Pancreas (tissue), 10 donors: ENCODE measurements around the gene ADD2. TPM values are rescaled to one million over a fixed set of nuclear protein-coding genes. Genes with fewer than 3 reads are reported as not detected.

ENCODE experiments used
- ATAC-seq, 4 donors: fragments of 200-7000 bp; cut with Tn5 transposase; one replicate each; pipeline versions ENCODE4 v1.8.0 to v1.9.1; 2020; ENCODE audit warnings: mild to moderate bottlenecking in 4 of 4, moderate library complexity in 4 of 4
- DNase-seq, 6 donors: peaks; one replicate each; pipeline ENCODE4 v3.0.0-alpha.2; 2020
- FAIRE-seq: peaks from 2 replicates; lab custom pipeline; 2012; peaks lifted over from hg19 to GRCh38; lab: Jason Lieb, UNC
- H3K27ac ChIP-seq, 4 donors: fragments of 200-600 bp; sonication (generic); 1 replicate in 3 of 4; 2 replicates in 1 of 4; pipeline versions ENCODE4 v1.5.0 to v1.8.0; 2020
- H3K27me3 ChIP-seq, 4 donors: fragments of 200-600 bp; one replicate each; pipeline ENCODE4 v1.8.0; 2021
- H3K36me3 ChIP-seq, 3 donors: fragments of 200-600 bp; sonication (generic) in 1 of 3; one replicate each; pipeline versions ENCODE4 v1.5.0 to v1.8.0; 2020 to 2021
- H3K4me1 ChIP-seq, 3 donors: fragments of 200-600 bp; one replicate each; pipeline ENCODE4 v1.8.0; 2021
- H3K4me3 ChIP-seq, 4 donors: fragments of 200-600 bp; sonication (generic) in 2 of 4; one replicate each; pipeline versions ENCODE4 v1.5.0 to v1.8.0; 2020 to 2021
- H3K9me3 ChIP-seq, 4 donors: fragments of 200-600 bp; one replicate each; pipeline ENCODE4 v1.8.0; 2021
- CTCF ChIP-seq, 4 donors: fragments of 200-600 bp; sonication (generic) in 3 of 4; IDR thresholded peaks; one replicate each; pipeline versions ENCODE4 v1.5.0 to v1.8.0; 2021; ENCODE audit warnings: antibody characterized with exemption in 4 of 4
- WGBS, 2 donors: extraction: QIAGEN DNeasy Blood & Tissue Kit; methylation state at CpG; one replicate each; pipeline ENCODE4 v1.1.7; 2013; 5-methylcytosine and 5-hydroxymethylcytosine counted together
- intact Hi-C, 3 donors: fragments of 100-400 bp; cut with DNase I; formaldehyde crosslinking; loops; one replicate each; pipeline versions ENCODE4 v1.11.1 to v1.14.2; 2022
- polyA plus RNA-seq, 2 donors: library from polyadenylated mRNA; stranded (reverse); fragments of 200-250 nt; gene quantifications; one replicate each; pipeline ENCODE4 v1.2.3, GENCODE V29; 2013
- total RNA-seq, 6 donors: library from RNA; stranded (reverse); fragmentation: NEBNext Ultra II Directional in 4 of 6; extraction: Animal tissue kit (Norgen Biotek cat#: 25700) in 4 of 6; gene quantifications; one replicate each; pipeline versions ENCODE4 v1.2.1 to v1.2.4, GENCODE V29; 2021 to 2023
- donor health status: healthy with polysubstance abuse.
- donor health status: DM: no; HTN: no; CAD: no; lungs with moderate emphysema.
- donor health status: DM: no; HTN: no; CAD: no.
- donor health status: control.
- donor health status: control.
- donor health status: Bipolar disorder and iron deficiency.
- donor health status: DM: yes; HTN: yes; CAD: no.
- donor health status: DM: no; HTN: no; CAD: no.
- donor health status: DM: no; HTN: no; CAD: no.
- donor health status: DM: yes; HTN: yes; CAD: no.

The ADD2 gene
- total and polyA plus RNA-seq, 8 donors = 0.38 to 5.5 (median 3.3) TPM

- Histone ChIP-seq H3K27ac (no peak overlapping the region), H3K4me3 (no peak overlapping the region), H3K9me3 (no peaks in the 10 kb centered on the region), H3K36me3 (no peaks in the 10 kb centered on the region), H3K27me3 (no peaks in the 10 kb centered on the region), H3K4me1 (no peaks in the 10 kb centered on the region)
- WGBS, 2 donors = 80 to 89% methylated on average over 9 of the region's 9 CpGs
- FAIRE-seq (no peak), DNase-seq (no peak), ATAC-seq (peak in 2 of 4 donors; percentile 35 to 47)
- TF ChIP-seq CTCF (IDR thresholded peaks at IDR 0.05) = no peak
- intact Hi-C loops = no loop called here
These were observed 58.5 kb downstream of the ADD2 start for GRCh38 chr2:70709275-70710037.

DNA sequence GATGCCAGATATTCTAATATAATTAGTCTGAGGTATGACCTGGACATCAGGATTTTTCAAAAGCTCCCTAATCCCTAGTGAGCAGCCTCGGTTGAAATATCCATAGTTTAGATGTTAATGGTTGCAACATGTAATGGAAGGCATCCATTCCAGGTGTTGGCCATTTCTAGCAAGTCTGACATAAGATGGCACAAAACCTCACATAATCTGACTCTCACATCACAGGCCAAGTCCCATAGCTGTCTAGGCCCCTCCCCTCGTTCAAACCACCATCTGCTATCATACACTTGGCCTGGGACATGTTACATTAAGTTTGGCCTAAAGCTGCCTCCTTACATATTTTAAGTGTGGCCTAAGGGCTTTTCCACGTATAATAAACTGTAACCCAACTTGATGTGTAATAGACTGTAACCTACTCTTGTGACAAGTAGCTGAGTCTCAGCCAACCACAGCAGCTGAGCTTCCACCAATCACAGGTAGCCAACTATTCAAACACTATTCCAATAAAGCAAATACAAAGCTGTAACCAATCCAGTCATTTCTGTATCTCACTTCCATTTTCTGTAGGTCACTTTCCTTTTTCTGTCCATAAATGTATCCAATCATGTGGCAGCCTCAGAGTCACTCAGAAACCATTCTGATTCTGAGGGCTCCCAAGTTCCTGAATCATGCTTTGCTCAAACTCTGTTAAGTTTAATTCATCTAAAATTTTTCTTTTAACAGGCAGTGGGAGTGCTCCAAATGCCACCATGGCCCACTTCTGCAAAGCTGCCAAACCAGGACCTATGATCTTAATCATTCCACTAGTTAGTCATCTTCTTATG, 59.4 kb downstream of the ADD2 start:
- Histone ChIP-seq H3K9me3 (no peaks in the 10 kb centered on the region), H3K36me3 (no peaks in the 10 kb centered on the region), H3K4me3 (no peak overlapping the region), H3K27ac (no peak overlapping the region), H3K4me1 (no peaks in the 10 kb centered on the region), H3K27me3 (no peaks in the 10 kb centered on the region)
- ATAC-seq (peak in 1 of 4 donors; percentile 12), FAIRE-seq (no peak), DNase-seq (no peak)
- 71 to 78% methylated on average over 3 of the region's 3 CpGs for WGBS, 2 donors
- intact Hi-C loops = no loop called here
- TF ChIP-seq CTCF (IDR thresholded peaks at IDR 0.05) = no peak

- no peaks in the 10 kb centered on the region for H3K36me3 ChIP-seq
- no peak for TF ChIP-seq CTCF (IDR thresholded peaks at IDR 0.05)
- intact Hi-C loops = no loop called here
- ATAC-seq (no peak), DNase-seq (no peak), FAIRE-seq (no peak)
- H3K4me1 ChIP-seq = no peaks in the 10 kb centered on the region
- no peaks in the 10 kb centered on the region for H3K27me3 ChIP-seq
- 85 to 94% methylated on average over 1 of the region's 1 CpG for WGBS, 2 donors
- H3K9me3 ChIP-seq = no peaks in the 10 kb centered on the region
- H3K4me3 ChIP-seq = no peak overlapping the region
- H3K27ac ChIP-seq = no peak overlapping the region
These were observed 60.3 kb downstream of the ADD2 start for GRCh38 chr2:70707706-70708105.

DNA sequence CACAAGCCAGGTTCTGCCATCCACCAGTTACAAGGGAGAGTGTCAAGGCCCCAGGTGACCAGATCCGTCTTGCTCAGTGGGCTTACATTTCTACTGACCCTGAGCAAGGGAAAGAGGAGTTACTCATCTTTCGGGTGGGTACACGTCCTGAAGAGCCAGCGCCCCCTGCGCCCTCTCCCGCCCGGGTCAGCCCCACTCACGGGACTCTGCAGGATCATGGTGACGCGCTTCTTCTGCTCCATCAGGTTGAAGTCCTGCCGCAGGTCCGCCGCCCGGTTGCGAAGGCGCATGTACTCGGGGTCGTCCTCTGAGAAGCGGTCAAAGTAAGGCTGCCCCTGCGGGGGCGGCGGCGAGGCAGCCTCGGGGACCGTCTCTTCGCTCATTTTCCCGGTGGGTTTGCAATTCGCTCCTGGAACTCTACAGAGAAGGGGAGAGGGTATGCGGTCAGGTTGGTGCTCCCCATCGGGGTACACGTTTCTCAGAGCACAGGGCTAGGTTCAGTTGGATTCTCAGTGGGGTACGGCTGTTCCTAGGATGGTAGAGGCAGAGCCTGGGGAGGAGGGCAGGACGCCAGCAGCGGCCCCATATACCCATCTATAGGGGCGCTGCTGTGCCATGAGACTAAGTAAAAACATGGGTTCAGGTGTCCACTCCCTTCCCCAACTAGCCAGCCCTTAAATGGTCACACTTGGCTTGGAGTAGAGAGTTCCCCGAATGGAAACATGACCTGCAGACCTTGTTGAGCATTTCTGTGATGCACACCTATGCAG, 61.8 kb downstream of the ADD2 start:
- Histone ChIP-seq H3K36me3 (no peaks in the 10 kb centered on the region), H3K9me3 (no peaks in the 10 kb centered on the region), H3K27ac (no peak overlapping the region), H3K27me3 (no peaks in the 10 kb centered on the region), H3K4me1 (no peaks in the 10 kb centered on the region), H3K4me3 (no peak overlapping the region)
- ATAC-seq = no peak
- DNase-seq = no peak
- TF ChIP-seq CTCF (IDR thresholded peaks at IDR 0.05) = no peak
- 88 to 93% methylated on average over 36 of the region's 36 CpGs for WGBS, 2 donors
- FAIRE-seq = no peak
- intact Hi-C loops = no loop called here
